OCI-LY1 (cell line): Measurements from ENCODE around the gene INKA2.
A peak's percentile ranks its signal among the peaks of the same experiment; 100 is the strongest.
"Not testable (repeated sequence)": the region's sequence is repeated elsewhere in the genome, so short reads cannot be mapped to it uniquely, and the experiment has no call there.

Experiments used
- H2AFZ ChIP-seq: fragments of 200-600 bp; sonication (generic), shearing (Covaris generic); 2 replicates; pipeline ENCODE4 v1.6.0; 2014; ENCODE audit warnings: antibody characterized with exemption, mild to moderate bottlenecking, low read length
- H3F3A ChIP-seq: fragments of 200-600 bp; sonication (generic), shearing (Covaris generic); 2 replicates; pipeline ENCODE4 v1.6.0; 2014; ENCODE audit warnings: mild to moderate bottlenecking, antibody characterized with exemption, low read length, moderate library complexity; ENCODE audit not compliant: insufficient read depth
- H3K27ac ChIP-seq: fragments of 200-600 bp; sonication (generic); 2 replicates; pipeline ENCODE4 v1.5.1; 2014; ENCODE audit warnings: low read length, mixed run types, mild to moderate bottlenecking, low read depth; ENCODE audit not compliant: poor library complexity, severe bottlenecking
- H3K27me3 ChIP-seq: fragments of 200-600 bp; sonication (generic); 2 replicates; pipeline ENCODE4 v1.6.0; 2014; ENCODE audit warnings: antibody characterized with exemption, mild to moderate bottlenecking, low read length, moderate library complexity; ENCODE audit not compliant: insufficient read depth
- H3K36me3 ChIP-seq: fragments of 200-600 bp; sonication (generic); 2 replicates; pipeline ENCODE4 v1.6.1; 2014; ENCODE audit warnings: mild to moderate bottlenecking, antibody characterized with exemption, low read length, moderate library complexity, mixed read lengths; ENCODE audit not compliant: insufficient read depth
- H3K4me1 ChIP-seq: fragments of 200-600 bp; sonication (generic); 2 replicates; pipeline ENCODE4 v1.5.1; 2014; ENCODE audit warnings: mild to moderate bottlenecking, low read length, moderate library complexity; ENCODE audit not compliant: insufficient read depth, severe bottlenecking
- H3K4me2 ChIP-seq: fragments of 200-600 bp; sonication (generic), shearing (Covaris generic); 2 replicates; pipeline ENCODE4 v1.6.1; 2014; ENCODE audit warnings: low read length
- H3K4me3 ChIP-seq: fragments of 200-600 bp; sonication (generic); 2 replicates; pipeline ENCODE4 v1.5.1; 2014; ENCODE audit warnings: low read length, low read depth, mild to moderate bottlenecking, mixed read lengths; ENCODE audit not compliant: poor library complexity, severe bottlenecking
- H3K79me2 ChIP-seq: fragments of 200-600 bp; shearing (Covaris generic); 2 replicates; pipeline ENCODE4 v1.6.1; 2016; ENCODE audit warnings: mixed run types, low read length, mixed read lengths; ENCODE audit not compliant: insufficient read depth
- H3K9ac ChIP-seq: fragments of 200-600 bp; sonication (generic), shearing (Covaris generic); 2 replicates; pipeline ENCODE4 v1.6.1; 2014; ENCODE audit warnings: mild to moderate bottlenecking, low read length, mixed read lengths
- H3K9me2 ChIP-seq: fragments of 200-600 bp; sonication (generic), shearing (Covaris generic); 2 replicates; pipeline ENCODE4 v1.6.1; 2014; ENCODE audit warnings: low read depth, mild to moderate bottlenecking, low read length, mixed read lengths
- H3K9me3 ChIP-seq: fragments of 200-600 bp; shearing (Covaris generic); 2 replicates; pipeline ENCODE4 v1.6.1; 2014; ENCODE audit warnings: low read length, mixed read lengths
- H4K20me1 ChIP-seq: fragments of 200-600 bp; sonication (generic), shearing (Covaris generic); 2 replicates; pipeline ENCODE4 v1.6.0; 2016; ENCODE audit warnings: mild to moderate bottlenecking, low read length; ENCODE audit not compliant: insufficient read depth
- EZH2 ChIP-seq: fragments of 200-600 bp; sonication (generic), shearing (Covaris generic); IDR thresholded peaks from 2 replicates; pipeline ENCODE4 v1.8.0; 2017; ENCODE audit warnings: borderline replicate concordance, mixed run types, mild to moderate bottlenecking, antibody characterized with exemption, low read length, moderate library complexity, mixed read lengths
- TF ChIP-seq, protein P1 (sequence below): fragments of 200-600 bp; sonication (generic), shearing (Covaris generic); IDR thresholded peaks from 2 replicates; pipeline ENCODE4 v1.5.1; 2017; ENCODE audit warnings: mild to moderate bottlenecking, antibody characterized with exemption, low read length, moderate library complexity, mixed read lengths

The INKA2 gene

DNA sequence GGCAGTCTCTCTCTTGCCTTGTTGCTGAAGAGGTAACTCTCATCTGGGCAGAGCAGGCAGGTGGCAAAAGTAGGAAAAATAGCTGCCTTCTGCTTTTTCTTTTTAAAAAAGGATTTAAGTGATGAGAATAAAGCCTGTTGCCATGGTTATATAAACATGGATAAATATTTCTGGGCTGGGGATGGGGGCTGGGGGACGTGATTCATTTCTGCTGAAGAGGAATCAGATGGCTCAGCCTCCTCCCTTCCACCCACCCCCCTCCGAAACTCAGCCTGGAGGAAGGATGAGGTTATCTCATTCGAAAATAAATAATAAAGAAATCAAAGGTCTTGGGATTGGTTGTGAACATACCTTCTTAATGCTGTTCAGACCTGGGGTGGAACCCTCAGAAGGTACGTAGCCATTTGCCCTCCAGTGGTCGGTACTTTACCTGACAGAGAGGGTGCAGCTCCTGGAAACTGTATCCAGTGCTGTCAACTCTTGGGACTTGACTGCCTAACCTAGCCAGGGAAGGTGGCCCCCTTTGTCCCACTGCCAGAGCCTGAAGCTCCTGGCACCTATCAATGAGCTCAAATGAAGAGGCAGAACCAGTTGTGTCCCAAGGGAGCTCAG lies 3.8 kb upstream of the INKA2 start:
- no peak overlapping the region for H3K4me2 ChIP-seq
- no peaks in the 10 kb centered on the region for H3K27me3 ChIP-seq
- H3F3A ChIP-seq = no peaks in the 10 kb centered on the region
- H3K9me2 ChIP-seq = no peaks in the 10 kb centered on the region
- no peak overlapping the region for H3K27ac ChIP-seq
- H4K20me1 ChIP-seq = no peaks in the 10 kb centered on the region
- H3K9ac ChIP-seq = no peak overlapping the region
- TF ChIP-seq EZH2 = no peak
- TF ChIP-seq, protein P1, sequence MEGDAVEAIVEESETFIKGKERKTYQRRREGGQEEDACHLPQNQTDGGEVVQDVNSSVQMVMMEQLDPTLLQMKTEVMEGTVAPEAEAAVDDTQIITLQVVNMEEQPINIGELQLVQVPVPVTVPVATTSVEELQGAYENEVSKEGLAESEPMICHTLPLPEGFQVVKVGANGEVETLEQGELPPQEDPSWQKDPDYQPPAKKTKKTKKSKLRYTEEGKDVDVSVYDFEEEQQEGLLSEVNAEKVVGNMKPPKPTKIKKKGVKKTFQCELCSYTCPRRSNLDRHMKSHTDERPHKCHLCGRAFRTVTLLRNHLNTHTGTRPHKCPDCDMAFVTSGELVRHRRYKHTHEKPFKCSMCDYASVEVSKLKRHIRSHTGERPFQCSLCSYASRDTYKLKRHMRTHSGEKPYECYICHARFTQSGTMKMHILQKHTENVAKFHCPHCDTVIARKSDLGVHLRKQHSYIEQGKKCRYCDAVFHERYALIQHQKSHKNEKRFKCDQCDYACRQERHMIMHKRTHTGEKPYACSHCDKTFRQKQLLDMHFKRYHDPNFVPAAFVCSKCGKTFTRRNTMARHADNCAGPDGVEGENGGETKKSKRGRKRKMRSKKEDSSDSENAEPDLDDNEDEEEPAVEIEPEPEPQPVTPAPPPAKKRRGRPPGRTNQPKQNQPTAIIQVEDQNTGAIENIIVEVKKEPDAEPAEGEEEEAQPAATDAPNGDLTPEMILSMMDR = no peak
- H3K4me1 ChIP-seq = peaks cover 18% of the 10 kb centered on the region
- H3K9me3 ChIP-seq = no peaks in the 10 kb centered on the region
- no peaks in the 10 kb centered on the region for H3K36me3 ChIP-seq
- H3K4me3 ChIP-seq = no peak overlapping the region
- no peaks in the 10 kb centered on the region for H3K79me2 ChIP-seq
- H2AFZ ChIP-seq = no peak overlapping the region

DNA sequence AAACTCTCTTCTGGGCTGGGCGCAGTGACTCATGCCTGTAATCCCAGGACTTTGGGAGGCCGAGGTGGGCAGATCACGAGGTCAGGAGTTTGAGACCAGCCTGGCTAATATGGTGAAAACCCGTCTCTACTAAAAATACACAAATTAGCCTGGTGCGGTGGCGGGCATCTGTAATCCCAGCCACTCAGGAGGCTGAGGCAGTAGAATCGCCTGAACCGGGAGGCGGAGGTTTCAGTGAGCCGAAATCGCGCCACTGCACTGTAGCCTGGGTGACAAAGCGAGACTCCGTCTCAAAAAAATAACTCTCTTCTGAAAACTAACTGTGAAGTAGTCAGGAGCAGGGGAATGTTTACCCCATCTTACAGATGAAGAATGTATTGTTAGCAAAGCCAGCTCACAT lies 3.1 kb upstream of the INKA2 start:
- not testable (repeated sequence) for H3F3A ChIP-seq, H3K27ac ChIP-seq, H3K36me3 ChIP-seq, H3K27me3 ChIP-seq, H3K4me3 ChIP-seq, H4K20me1 ChIP-seq, H3K79me2 ChIP-seq, H3K4me2 ChIP-seq, H2AFZ ChIP-seq, H3K9me2 ChIP-seq, H3K9me3 ChIP-seq, H3K9ac ChIP-seq
- H3K4me1 ChIP-seq = peaks cover 26% of the 10 kb centered on the region

DNA sequence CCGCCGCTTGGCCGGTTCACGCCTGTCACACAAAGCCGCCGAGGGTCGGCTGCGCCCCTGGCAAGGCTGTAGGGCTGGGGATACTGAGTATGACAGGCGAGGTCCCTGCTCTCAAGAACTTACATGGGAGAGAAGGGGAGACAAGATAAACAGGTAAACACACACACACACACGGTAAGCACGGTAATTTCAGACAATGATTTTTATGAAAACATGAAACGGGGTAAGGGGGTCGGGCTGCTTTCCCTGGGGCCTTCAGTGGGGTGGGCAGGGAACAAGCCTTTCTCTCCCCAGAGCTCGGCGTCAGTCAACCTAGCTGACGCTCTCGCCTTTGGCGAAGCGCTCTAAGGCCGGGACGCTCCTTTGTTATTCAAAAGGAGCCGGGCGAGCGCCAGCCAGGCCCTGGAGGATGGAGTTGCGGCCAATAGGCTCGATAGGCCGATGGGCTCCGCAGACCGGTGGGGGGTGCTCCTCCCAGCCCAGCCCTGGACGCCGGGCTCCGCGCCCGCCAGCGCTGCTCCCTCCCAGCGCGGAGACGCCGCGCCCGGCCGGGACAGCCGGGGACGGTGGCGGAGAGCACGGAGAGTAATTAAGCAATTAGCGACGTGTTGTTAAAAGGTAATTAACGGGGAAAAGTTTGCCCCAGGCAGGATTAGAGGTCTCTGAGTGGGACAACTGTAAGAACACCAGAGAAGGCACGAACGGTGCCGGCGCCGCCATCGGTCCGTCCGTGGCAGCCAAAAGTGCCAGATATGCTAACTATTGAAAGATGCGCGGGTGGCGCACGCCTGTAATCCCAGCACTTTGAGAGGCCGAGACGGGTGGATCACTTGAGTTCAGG lies 950 bp upstream of the INKA2 start:
- Histone ChIP-seq H3K4me2 (peak overlapping the region; percentile 88), H3K9me3 (no peaks in the 10 kb centered on the region), H3K36me3 (no peaks in the 10 kb centered on the region), H3K79me2 (no peaks in the 10 kb centered on the region), H4K20me1 (no peaks in the 10 kb centered on the region), H3K4me1 (peaks cover 29% of the 10 kb centered on the region), H3K4me3 (peak overlapping the region; percentile 65), H3F3A (no peaks in the 10 kb centered on the region), H3K9ac (peak overlapping the region; percentile 54; the same call in 1 of the 2 replicates), H3K27me3 (no peaks in the 10 kb centered on the region), H3K9me2 (no peaks in the 10 kb centered on the region), H3K27ac (no peak overlapping the region), H2AFZ (no peak overlapping the region)
- TF ChIP-seq, protein P1 = no peak
- no peak; the same call in 1 of the 2 replicates for TF ChIP-seq EZH2
